Measurements from ENCODE around the gene MYD88.

Gene MYD88

GRCh38 chr3:38138349-38139190, at the start of gene MYD88:
Gene MYD88 (plus strand): TSS chr3:38138661. CDS start chr3:38138701, 40 bp downstream.
- DNase-seq: peak; percentile 85

GRCh38 chr3:38089163-38089562, 49.3 kb upstream of the MYD88 start:
- no peak for DNase-seq

GRCh38 chr3:38090453-38090852, 48.0 kb upstream of the MYD88 start:
- no peak for DNase-seq

GRCh38 chr3:38094999-38095398, 43.5 kb upstream of the MYD88 start:
- no peak for DNase-seq

GRCh38 chr3:38095669-38096483, 42.6 kb upstream of the MYD88 start:
- no peak for DNase-seq

GRCh38 chr3:38097446-38098375, 40.8 kb upstream of the MYD88 start:
- DNase-seq: no peak

- DNase-seq: no peak
Measured at GRCh38 chr3:38098376-38098723, 40.1 kb upstream of the MYD88 start.

GRCh38 chr3:38099518-38099917, 38.9 kb upstream of the MYD88 start:
- peak; percentile 38 for DNase-seq

- no peak for DNase-seq
Measured at GRCh38 chr3:38100498-38100897, 38.0 kb upstream of the MYD88 start.

GRCh38 chr3:38101811-38102443, 36.5 kb upstream of the MYD88 start:
- DNase-seq: no peak

GRCh38 chr3:38102444-38102814, 36.0 kb upstream of the MYD88 start:
- no peak for DNase-seq

- DNase-seq: no peak
Measured at GRCh38 chr3:38105525-38105924, 32.9 kb upstream of the MYD88 start.

- DNase-seq: no peak
Measured at GRCh38 chr3:38107911-38108648, 30.4 kb upstream of the MYD88 start.

GRCh38 chr3:38108649-38109579, 29.5 kb upstream of the MYD88 start:
- DNase-seq: no peak

GRCh38 chr3:38109580-38110313, 28.7 kb upstream of the MYD88 start:
- DNase-seq: no peak

- DNase-seq: no peak
Measured at GRCh38 chr3:38110314-38111050, 28.0 kb upstream of the MYD88 start.

- DNase-seq: no peak
Measured at GRCh38 chr3:38111201-38111600, 27.3 kb upstream of the MYD88 start.

GRCh38 chr3:38111696-38112377, 26.6 kb upstream of the MYD88 start:
- DNase-seq: no peak

GRCh38 chr3:38112378-38112761, 26.1 kb upstream of the MYD88 start:
- DNase-seq: no peak
